HG02759 (cell line): ENCODE results near the gene ATP1A3.

Experiments
- ATAC-seq: cut with Tn5 transposase; IDR thresholded peaks from one replicate; pipeline ENCODE4 v1.9.1; 2021; ENCODE audit warnings: mild to moderate bottlenecking, moderate library complexity; ENCODE audit not compliant: unreplicated experiment

ATP1A3 gene

GRCh38 chr19:41918653-41919244, 75.3 kb downstream of the ATP1A3 start:
- ATAC-seq = no peak

- ATAC-seq = no peak
Measured at GRCh38 chr19:41918095-41918494, 75.9 kb downstream of the ATP1A3 start.

DNA sequence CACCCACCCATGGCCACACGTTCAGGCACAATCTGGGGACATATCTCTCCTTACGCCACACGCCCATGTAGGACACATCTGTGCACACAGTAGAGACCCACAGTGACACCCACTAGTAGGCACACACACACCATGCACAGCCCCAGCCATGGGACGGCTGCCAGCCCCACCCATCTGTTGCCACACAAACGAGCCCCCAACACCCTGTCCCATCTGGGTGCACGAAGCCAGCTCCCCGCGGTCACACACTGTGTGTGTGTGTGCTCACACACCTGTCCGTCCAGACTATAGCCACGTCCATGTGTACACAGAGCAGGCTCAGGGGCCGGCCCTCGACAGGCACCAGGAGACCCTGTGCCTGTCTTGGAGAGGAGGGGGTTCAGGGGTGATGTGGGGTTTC, 76.4 kb downstream of the ATP1A3 start:
- no peak for ATAC-seq
